HG03064 (cell line): ENCODE results near the gene INTS1.

Source experiments
- ATAC-seq: cut with Tn5 transposase; IDR thresholded peaks from one replicate; pipeline ENCODE4 v1.9.1; 2021; ENCODE audit warnings: low read depth; ENCODE audit not compliant: unreplicated experiment

Gene INTS1

DNA sequence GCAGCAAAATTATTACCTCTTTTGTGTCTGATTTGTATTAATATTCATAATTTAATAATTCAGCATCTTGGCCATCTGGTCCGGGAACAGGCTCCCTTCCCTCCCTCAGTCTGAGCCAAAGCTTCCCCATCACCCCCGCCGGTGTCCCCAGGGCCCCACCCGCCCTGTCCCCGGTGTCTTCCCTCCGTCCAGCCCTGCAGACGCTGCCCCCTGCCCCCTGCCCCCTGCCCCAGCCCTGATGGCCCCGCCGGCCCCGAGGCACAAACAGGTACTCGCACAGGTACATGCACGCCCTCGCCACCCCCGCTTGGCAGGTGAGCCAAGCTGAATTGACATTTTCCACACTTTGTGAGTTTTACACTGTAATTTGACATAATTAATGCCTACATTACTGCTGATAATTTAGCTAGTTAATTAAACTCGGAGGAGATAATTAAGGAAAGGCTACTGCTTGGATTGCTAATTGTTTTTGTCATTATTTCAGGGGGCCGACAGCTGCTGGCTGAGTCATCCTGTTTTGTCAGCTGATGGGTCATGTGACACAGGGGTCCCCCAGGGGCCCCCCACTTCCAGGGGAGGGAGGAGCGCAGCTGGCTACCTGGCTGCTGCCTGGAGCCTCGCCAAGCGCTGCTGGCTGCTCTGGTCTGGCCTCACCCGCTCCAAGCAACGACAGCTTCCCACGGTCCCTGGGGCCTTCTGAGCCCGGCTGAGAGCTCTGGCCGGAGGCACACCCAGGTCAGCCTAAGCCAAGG is 81.5 kb downstream of the INTS1 start:
- ATAC-seq: no peak

DNA sequence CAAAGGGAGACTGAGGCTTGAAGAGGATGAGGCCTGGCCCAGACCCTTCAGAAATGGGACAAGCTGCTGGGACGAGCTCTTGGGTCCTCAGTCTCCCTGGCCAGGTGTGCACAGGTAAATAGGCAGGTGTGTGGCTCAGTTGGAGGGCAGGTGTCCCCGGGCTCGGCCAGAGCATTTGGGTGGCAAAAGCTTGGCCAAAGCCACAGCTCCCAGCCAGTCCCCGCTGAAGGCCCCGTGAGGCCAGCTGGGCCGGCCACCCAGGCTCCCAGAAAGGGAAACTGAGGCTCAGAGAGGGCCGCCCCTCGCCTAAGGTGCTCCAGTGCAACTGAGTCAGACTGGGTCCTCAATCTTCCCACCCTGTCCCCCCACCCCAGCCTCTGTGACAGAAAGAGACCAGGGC is 82.2 kb downstream of the INTS1 start:
- ATAC-seq: no peak

DNA sequence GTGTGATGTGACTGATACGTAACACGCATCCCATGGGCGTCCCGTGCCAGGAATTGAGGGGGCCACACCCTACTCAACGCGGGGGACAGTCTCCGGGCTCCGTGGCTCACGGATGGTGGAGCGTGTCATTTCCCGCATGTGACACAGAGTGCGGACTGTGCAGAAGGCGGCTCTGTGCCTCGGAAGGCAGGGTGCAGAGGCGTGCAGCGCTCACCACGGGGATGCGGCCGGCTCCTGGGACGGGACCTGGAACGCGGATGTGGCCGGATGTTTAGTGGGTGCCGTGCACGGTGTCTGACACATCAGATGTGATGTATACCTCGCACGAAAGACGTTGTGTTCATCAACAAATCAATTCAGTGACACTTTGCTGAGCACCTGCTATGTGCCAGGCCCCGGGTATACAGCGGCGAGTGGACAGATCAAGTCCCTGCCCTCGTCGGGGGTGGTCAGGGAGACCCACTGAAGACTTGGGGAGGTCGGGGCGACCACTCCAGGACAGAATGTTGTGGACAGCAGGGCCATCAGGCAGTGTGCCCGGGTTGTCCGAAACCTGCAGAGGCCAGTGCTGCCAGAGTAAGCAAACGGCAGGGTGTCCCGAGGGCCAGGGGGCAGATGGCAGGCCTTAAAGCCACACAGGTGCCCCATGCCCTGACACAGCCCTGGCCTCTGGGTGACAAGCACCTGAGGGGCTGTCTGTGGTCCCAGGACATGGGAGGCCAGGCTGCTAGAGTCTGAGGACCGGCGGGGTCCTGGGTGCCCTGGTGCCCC is 83.0 kb downstream of the INTS1 start:
- ATAC-seq: no peak
